Activated naive CD4-positive, alpha-beta T cell treated with Interleukin-2 at 50 U/mL for 16 hours (primary cell): ENCODE results near the gene HCN1.

Experiments used
- DNase-seq: peaks from one replicate; pipeline ENCODE4 v3.0.0-alpha.2; 2020

Gene HCN1

GRCh38 chr5:45279109-45279508 lies 417.1 kb downstream of the HCN1 start:
- DNase-seq: no peak

GRCh38 chr5:45277860-45278259 lies 418.3 kb downstream of the HCN1 start:
- no peak for DNase-seq

- DNase-seq: no peak
These were observed 421.9 kb downstream of the HCN1 start for GRCh38 chr5:45274241-45274640.

GRCh38 chr5:45271626-45272025 lies 424.6 kb downstream of the HCN1 start:
- DNase-seq: no peak

GRCh38 chr5:45264447-45264846 lies 431.7 kb downstream of the HCN1 start:
- DNase-seq: no peak

GRCh38 chr5:45262061-45262590 lies 434.1 kb downstream of the HCN1 start:
- DNase-seq: no peak

- DNase-seq: no peak
These were observed 435.1 kb downstream of the HCN1 start for GRCh38 chr5:45261125-45261524.

- DNase-seq: no peak
These were observed 435.9 kb downstream of the HCN1 start for GRCh38 chr5:45260292-45260691.

GRCh38 chr5:45252978-45253377 lies 443.2 kb downstream of the HCN1 start:
- no peak for DNase-seq

GRCh38 chr5:45252541-45252940 lies 443.6 kb downstream of the HCN1 start:
- no peak for DNase-seq

- no peak for DNase-seq
These were observed 470.6 kb downstream of the HCN1 start for GRCh38 chr5:45225571-45226031.

GRCh38 chr5:45205403-45205961 lies 490.7 kb downstream of the HCN1 start:
- no peak for DNase-seq
